IMR-90 (cell line): ENCODE results near the gene LHPP. TPM values are rescaled to one million over a fixed set of nuclear protein-coding genes. Genes with fewer than 3 reads are reported as not detected.

ENCODE experiments used
- ATAC-seq: fragments of 200-7000 bp; cut with Tn5 transposase; 2 replicates; pipeline ENCODE4 v1.9.1; 2020; ENCODE audit warnings: low read depth, mild to moderate bottlenecking, moderate library complexity
- BruUV-seq: library from RNA; stranded (reverse); fragments of 400-500 nt; replicated peaks from 2 replicates; lab custom pipeline; 2021; lab: Mats Ljungman, UMichigan
- CTCF ChIA-PET: fragments of 300-600 bp; formaldehyde crosslinking; extraction: SDS; loops from one replicate; lab custom pipeline; 2021; ENCODE audit warnings: antibody characterized with exemption; lab: Yijun Ruan, JAX
- POLR2A ChIA-PET: fragments of 300-600 bp; sonication (Branson Sonifier 250); formaldehyde crosslinking; loops from one replicate; lab custom pipeline; 2022; ENCODE audit warnings: antibody characterized with exemption; ENCODE audit not compliant: unreplicated experiment; lab: Charles Lee
- DNase-seq: peaks from one replicate; pipeline ENCODE4 v3.0.0; 2013
- H2AFZ ChIP-seq: replicated peaks from 2 replicates; pipeline ENCODE3; 2013; ENCODE audit warnings: low read length, mild to moderate bottlenecking; ENCODE audit not compliant: poor library complexity
- H2AK5ac ChIP-seq: 2 replicates; pipeline ENCODE4 v1.6.1; 2013; ENCODE audit warnings: low read depth, low read length, inconsistent platforms
- H2AK9ac ChIP-seq: replicated peaks from 2 replicates; pipeline ENCODE3; 2013; ENCODE audit warnings: mild to moderate bottlenecking, low read depth, low read length, moderate library complexity; ENCODE audit not compliant: poor library complexity
- H2BK120ac ChIP-seq: 2 replicates; pipeline ENCODE4 v1.6.1; 2013; ENCODE audit warnings: low read depth, low read length, inconsistent platforms
- H2BK15ac ChIP-seq: 3 replicates; pipeline ENCODE4 v1.6.1; 2013; ENCODE audit warnings: low read depth, low read length, inconsistent platforms
- H2BK20ac ChIP-seq: 2 replicates; pipeline ENCODE4 v1.6.1; 2013; ENCODE audit warnings: low read depth, mild to moderate bottlenecking, inconsistent platforms, low read length, moderate library complexity
- H2BK5ac ChIP-seq: 2 replicates; pipeline ENCODE4 v1.6.1; 2013; ENCODE audit warnings: mild to moderate bottlenecking, low read depth, low read length, inconsistent platforms; ENCODE audit not compliant: poor library complexity, severe bottlenecking
- H3K14ac ChIP-seq: replicated peaks from 2 replicates; pipeline ENCODE4 v1.6.1; 2013; ENCODE audit warnings: low read depth, low read length, inconsistent platforms
- H3K18ac ChIP-seq: 2 replicates; pipeline ENCODE4 v1.6.1; 2013; ENCODE audit warnings: low read depth, low read length, control low read depth
- H3K23ac ChIP-seq: 2 replicates; pipeline ENCODE4 v1.6.1; 2013; ENCODE audit warnings: low read depth, low read length, inconsistent platforms
- H3K27ac ChIP-seq: 2 replicates; pipeline ENCODE4 v1.5.1; 2013; ENCODE audit warnings: mild to moderate bottlenecking, control low read depth, low read length; ENCODE audit not compliant: insufficient read depth
- H3K27me3 ChIP-seq: 2 replicates; pipeline ENCODE4 v1.6.1; 2013; ENCODE audit warnings: low read length; ENCODE audit not compliant: control insufficient read depth, insufficient read depth
- H3K36me3 ChIP-seq: 2 replicates; pipeline ENCODE4 v1.6.1; 2013; ENCODE audit warnings: low read length, mixed read lengths; ENCODE audit not compliant: control insufficient read depth, insufficient read depth
- H3K4ac ChIP-seq: 2 replicates; pipeline ENCODE4 v1.6.1; 2013; ENCODE audit warnings: low read depth, low read length, inconsistent platforms
- H3K4me1 ChIP-seq: 2 replicates; pipeline ENCODE4 v1.6.1; 2013; ENCODE audit warnings: low read length, mixed read lengths; ENCODE audit not compliant: control insufficient read depth, insufficient read depth
- H3K4me2 ChIP-seq: 2 replicates; pipeline ENCODE4 v1.6.1; 2013; ENCODE audit warnings: low read depth, mild to moderate bottlenecking, control low read depth, low read length, moderate library complexity
- H3K4me3 ChIP-seq: 2 replicates; pipeline ENCODE4 v1.5.1; 2013; ENCODE audit warnings: low read depth, mild to moderate bottlenecking, control low read depth, low read length, moderate library complexity; ENCODE audit not compliant: insufficient read depth
- H3K56ac ChIP-seq: 2 replicates; pipeline ENCODE4 v1.6.1; 2013; ENCODE audit warnings: low read length, inconsistent platforms; ENCODE audit not compliant: insufficient read depth; ENCODE audit errors: extremely low read depth
- H3K79me1 ChIP-seq, 2 experiments: 2 replicates each; pipeline ENCODE4 v1.6.1; 2013; ENCODE audit warnings: low read length in 2 of 2, inconsistent platforms in 1 of 2, low read depth in 1 of 2
- H3K9ac ChIP-seq: 2 replicates; pipeline ENCODE4 v1.6.1; 2013; ENCODE audit warnings: low read depth, low read length, control low read depth
- H3K9me1 ChIP-seq: 2 replicates; pipeline ENCODE4 v1.6.1; 2013; ENCODE audit warnings: low read length, inconsistent platforms; ENCODE audit not compliant: insufficient read depth
- H3K9me3 ChIP-seq: 2 replicates; pipeline ENCODE4 v1.6.1; 2013; ENCODE audit warnings: low read length; ENCODE audit not compliant: control insufficient read depth, insufficient read depth
- H4K20me1 ChIP-seq: 2 replicates; pipeline ENCODE4 v1.6.1; 2013; ENCODE audit warnings: low read length, inconsistent platforms; ENCODE audit not compliant: insufficient read depth
- H4K5ac ChIP-seq: 2 replicates; pipeline ENCODE4 v1.6.1; 2013; ENCODE audit warnings: mild to moderate bottlenecking, low read depth, low read length, control low read depth
- H4K8ac ChIP-seq, 2 experiments: 2 replicates each; pipeline ENCODE4 v1.6.1; 2013; ENCODE audit warnings: low read depth in 2 of 2, low read length in 2 of 2, control low read depth in 1 of 2, inconsistent platforms in 1 of 2
- H4K91ac ChIP-seq: 2 replicates; pipeline ENCODE4 v1.6.1; 2013; ENCODE audit warnings: low read depth, low read length, inconsistent platforms; ENCODE audit not compliant: insufficient read depth
- CEBPB ChIP-seq: IDR thresholded peaks from 2 replicates; pipeline ENCODE4 v1.6.1; 2012; ENCODE audit warnings: low read depth, low read length, improper control_type of control experiment
- CHD1 ChIP-seq: IDR thresholded peaks from 2 replicates; pipeline ENCODE4 v1.6.1; 2012; ENCODE audit warnings: low read depth, low read length, improper control_type of control experiment
- FOS ChIP-seq: fragments of 150-350 bp; IDR thresholded peaks from 2 replicates; pipeline ENCODE4 v1.6.1; 2016; ENCODE audit warnings: low read depth, low read length
- MAFK ChIP-seq: IDR thresholded peaks from 2 replicates; pipeline ENCODE4 v1.6.1; 2012; ENCODE audit warnings: low read depth, low read length, improper control_type of control experiment
- MAZ ChIP-seq: IDR thresholded peaks from 2 replicates; pipeline ENCODE4 v1.6.1; 2012; ENCODE audit warnings: low read depth, mild to moderate bottlenecking, low read length, improper control_type of control experiment, moderate library complexity, borderline replicate concordance
- MXI1 ChIP-seq: IDR thresholded peaks from 2 replicates; pipeline ENCODE4 v1.6.1; 2012; ENCODE audit warnings: low read depth, mild to moderate bottlenecking, low read length, moderate library complexity, borderline replicate concordance
- NFE2L2 ChIP-seq: fragments of 150-350 bp; IDR thresholded peaks from 2 replicates; pipeline ENCODE4 v1.6.1; 2016; ENCODE audit warnings: low read depth, mild to moderate bottlenecking, low read length
- POLR2A ChIP-seq: IDR thresholded peaks from 2 replicates; pipeline ENCODE4 v1.6.1; 2012; ENCODE audit warnings: mild to moderate bottlenecking, low read depth, low read length
- RAD21 ChIP-seq: IDR thresholded peaks from 2 replicates; pipeline ENCODE4 v1.6.1; 2012; ENCODE audit warnings: low read length, improper control_type of control experiment
- RCOR1 ChIP-seq: IDR thresholded peaks from 2 replicates; pipeline ENCODE4 v1.6.1; 2012; ENCODE audit warnings: mild to moderate bottlenecking, low read length, improper control_type of control experiment; ENCODE audit not compliant: insufficient replicate concordance
- SMC3 ChIP-seq: fragments of 150-350 bp; IDR thresholded peaks from 2 replicates; pipeline ENCODE4 v1.6.1; 2016; ENCODE audit warnings: low read depth, mild to moderate bottlenecking, antibody characterized with exemption, low read length, moderate library complexity
- WGBS, 2 experiments: methylation state at CpG; one replicate each; pipeline versions ENCODE4 v1.1.5 to v1.1.7; 2013; ENCODE audit warnings: missing lambda C conversion rate in 2 of 2; ENCODE audit not compliant: insufficient read length in 1 of 2; ENCODE audit errors: extremely low coverage in 2 of 2; 5-methylcytosine and 5-hydroxymethylcytosine counted together
- dilution Hi-C: fragments of 300-500 bp; cut with HindIII; formaldehyde crosslinking; loops from one replicate; pipeline ENCODE4 v1.14.3; 2018; ENCODE audit warnings: low sequenced_read_pairs; ENCODE audit not compliant: unreplicated experiment
- in situ Hi-C: fragments of 300-500 bp; cut with MboI; formaldehyde crosslinking; loops from 3 replicates; pipeline ENCODE4 v1.14.3; 2019; ENCODE audit warnings: low sequenced_read_pairs, inconsistent platforms, mixed read lengths
- intact Hi-C: fragments of 100-400 bp; cut with micrococcal nuclease; formaldehyde crosslinking; loops from 2 replicates; pipeline ENCODE4 v1.10.0; 2022
- polyA plus RNA-seq, 3 experiments: library from polyadenylated mRNA; depleted of rRNA; stranded (reverse); fragments of >200 nt; gene quantifications; 2 replicates each; pipeline ENCODE4 v1.2.3, GENCODE V29; 2012; ENCODE audit warnings: low replicate concordance in 1 of 3
- total RNA-seq: library from RNA; depleted of rRNA; stranded (reverse); fragments of >200 nt; gene quantifications from 2 replicates; pipeline ENCODE4 v1.2.3, GENCODE V29; 2012

The LHPP gene
- total and polyA plus RNA-seq, 2 of the 4 experiments (the other 2 are of a cell fraction): 2.7 to 8.3 TPM

DNA sequence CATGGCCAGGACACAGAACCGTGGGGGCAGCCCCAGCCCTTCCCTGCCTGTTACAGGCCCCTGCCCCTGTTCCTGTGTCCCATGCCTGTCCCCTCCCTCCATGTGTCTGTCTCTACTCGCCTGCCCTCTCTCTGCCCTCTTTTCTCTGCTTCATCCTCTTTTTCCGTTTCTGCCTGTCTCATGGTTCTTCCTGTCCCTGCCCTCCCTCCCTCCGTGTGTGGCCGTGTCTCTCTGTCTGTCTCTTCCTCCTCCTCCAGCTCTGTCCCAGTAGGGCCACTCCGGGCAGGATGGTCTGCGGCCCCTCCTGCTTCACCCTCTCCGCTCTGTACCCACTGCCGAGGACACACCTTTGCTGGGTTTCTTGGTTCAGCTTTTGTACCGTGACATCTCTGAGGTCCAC, 145.2 kb downstream of the LHPP start:
- Histone ChIP-seq H3K36me3 (no peaks in the 10 kb centered on the region), H2AFZ (no peak overlapping the region), H4K8ac (no peak overlapping the region), H2BK5ac (no peak overlapping the region), H3K27me3 (no peaks in the 10 kb centered on the region), H3K4ac (no peak overlapping the region), H2BK15ac (no peak overlapping the region), H3K4me3 (no peak overlapping the region), H3K14ac (no peak overlapping the region), H4K91ac (no peak overlapping the region), H2BK120ac (no peak overlapping the region), H4K5ac (no peak overlapping the region), H3K4me2 (no peak overlapping the region), H3K9me1 (no peaks in the 10 kb centered on the region), H3K4me1 (no peaks in the 10 kb centered on the region), H2BK20ac (no peak overlapping the region), H2AK5ac (no peak overlapping the region), H2AK9ac (no peak overlapping the region), H3K56ac (no peak overlapping the region), H3K9me3 (no peaks in the 10 kb centered on the region), H3K23ac (no peak overlapping the region), H3K9ac (no peak overlapping the region), H3K27ac (no peak overlapping the region), H4K20me1 (no peaks in the 10 kb centered on the region), H3K18ac (no peak overlapping the region), H3K79me1 (no peaks in the 10 kb centered on the region)
- in situ Hi-C loops (no loop called here), dilution Hi-C loops (no loop called here), intact Hi-C loops (no loop called here)
- DNase-seq: no peak
- no peak for TF ChIP-seq POLR2A
- no peak for TF ChIP-seq CHD1
- no peak for TF ChIP-seq CEBPB
- no peak for TF ChIP-seq RAD21
- TF ChIP-seq SMC3: no peak
- no peak for TF ChIP-seq MAFK
- no peak for TF ChIP-seq NFE2L2
- no peak for TF ChIP-seq FOS
- no peak for TF ChIP-seq MXI1
- no peak for TF ChIP-seq RCOR1
- no peak for TF ChIP-seq MAZ
- BruUV-seq: no TSS peak
- ChIA-PET CTCF (no interaction called here), POLR2A (no interaction called here)
- no peak for ATAC-seq
- 8% methylated on average over 2 of the region's 10 CpGs; no CpG with 5 or more reads in 1 of the 2 experiments for WGBS, 2 experiments
